ENCODE data around the gene TAF4. TPM values are rescaled to one million over a fixed set of nuclear protein-coding genes. Genes with fewer than 3 reads are reported as not detected.

Gene TAF4
- total and polyA plus RNA-seq, 2 donors (not counting 3 experiments of a cell fraction or from before 2014, with no cell fraction given): 6.1 to 19.5 TPM

DNA sequence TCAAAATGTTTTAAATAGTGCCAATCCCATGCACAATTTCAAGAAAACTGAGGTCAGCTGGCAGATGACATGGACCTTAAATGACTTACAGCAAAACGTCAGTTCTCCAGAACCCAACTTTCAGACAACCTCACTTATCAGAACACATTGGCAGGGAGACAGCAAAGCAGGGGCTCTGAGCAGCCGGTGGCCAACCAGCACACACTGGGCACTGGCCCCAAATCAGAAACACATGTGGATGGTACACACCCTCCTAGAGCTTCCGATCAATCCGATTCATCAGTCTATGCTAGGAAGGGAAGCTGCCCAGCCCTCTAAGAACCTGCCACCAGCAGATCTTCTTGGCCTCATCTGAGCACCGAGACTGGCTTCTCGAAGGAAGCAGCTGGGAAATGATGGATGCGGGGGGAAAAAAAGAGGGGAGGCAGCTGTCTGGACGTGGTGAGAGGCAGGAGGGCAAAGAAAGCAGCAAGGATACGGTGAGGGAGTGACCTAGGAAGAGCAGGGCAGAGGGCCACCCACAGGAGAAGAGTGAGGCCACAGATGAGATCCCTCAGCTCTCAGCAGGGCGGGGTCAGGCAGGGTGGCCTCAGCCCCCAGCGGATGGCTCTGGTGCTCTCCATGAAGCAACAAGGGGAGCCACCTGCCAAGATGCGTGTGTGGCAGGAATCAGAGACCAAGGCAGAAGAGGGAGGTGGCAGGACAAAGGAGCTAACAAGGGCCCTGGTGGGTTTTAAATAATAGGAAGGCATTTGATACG, 32.9 kb downstream of the TAF4 start:
- Histone ChIP-seq H4K20me1 (replicated peaks; ENCODE audit: control insufficient read depth, extremely low read depth, insufficient read depth, low read length) (peaks cover 2% of the 10 kb centered on the region), H2AFZ (ENCODE audit: low read depth, low read length) (no peak overlapping the region), H3K79me2 (ENCODE audit: control insufficient read depth, insufficient read depth, low read length) (peaks cover 53% of the 10 kb centered on the region)

More for the DNA sequence above, 32.9 kb downstream of the TAF4 start:
- DNase-seq (ENCODE audit: low read depth, low spot score) (no peak), FAIRE-seq (no peak)
- H3K9ac ChIP-seq (replicated peaks; ENCODE audit: extremely low read depth, insufficient read depth, low read length): no peak overlapping the region
- no peaks in the 10 kb centered on the region for H3K9me3 ChIP-seq (replicated peaks; ENCODE audit: control insufficient read depth, insufficient read depth, low read length)
- intact Hi-C loops (cut with micrococcal nuclease) (no loop called here), dilution Hi-C loops (cut with MboI; ENCODE audit: extremely low pct_ligation_motif_present, low sequenced_read_pairs) (no loop called here)
- H3K9me1 ChIP-seq (replicated peaks; ENCODE audit: control insufficient read depth, extremely low read depth, insufficient read depth, low read length): no peaks in the 10 kb centered on the region
- H3K4me2 ChIP-seq (ENCODE audit: insufficient read depth, low read length): no peak overlapping the region
- ChIA-PET CTCF (interaction anchor here (0.8 to 1.4 kb wide), 2 partner anchors 15 to 22 kb away, joined by 3 to 4 read pairs; no protein-coding TSS in a partner anchor), POLR2A (no interaction called here)
- no peak for TF ChIP-seq GATA2 (IDR thresholded peaks at IDR 0.05; ENCODE audit: insufficient read depth, insufficient read length, low read depth, low read length)
- TF ChIP-seq, protein P1, sequence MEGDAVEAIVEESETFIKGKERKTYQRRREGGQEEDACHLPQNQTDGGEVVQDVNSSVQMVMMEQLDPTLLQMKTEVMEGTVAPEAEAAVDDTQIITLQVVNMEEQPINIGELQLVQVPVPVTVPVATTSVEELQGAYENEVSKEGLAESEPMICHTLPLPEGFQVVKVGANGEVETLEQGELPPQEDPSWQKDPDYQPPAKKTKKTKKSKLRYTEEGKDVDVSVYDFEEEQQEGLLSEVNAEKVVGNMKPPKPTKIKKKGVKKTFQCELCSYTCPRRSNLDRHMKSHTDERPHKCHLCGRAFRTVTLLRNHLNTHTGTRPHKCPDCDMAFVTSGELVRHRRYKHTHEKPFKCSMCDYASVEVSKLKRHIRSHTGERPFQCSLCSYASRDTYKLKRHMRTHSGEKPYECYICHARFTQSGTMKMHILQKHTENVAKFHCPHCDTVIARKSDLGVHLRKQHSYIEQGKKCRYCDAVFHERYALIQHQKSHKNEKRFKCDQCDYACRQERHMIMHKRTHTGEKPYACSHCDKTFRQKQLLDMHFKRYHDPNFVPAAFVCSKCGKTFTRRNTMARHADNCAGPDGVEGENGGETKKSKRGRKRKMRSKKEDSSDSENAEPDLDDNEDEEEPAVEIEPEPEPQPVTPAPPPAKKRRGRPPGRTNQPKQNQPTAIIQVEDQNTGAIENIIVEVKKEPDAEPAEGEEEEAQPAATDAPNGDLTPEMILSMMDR (IDR thresholded peaks at IDR 0.05; ENCODE audit: extremely low read depth in 1 of 2, insufficient read depth in 1 of 2, low read depth in 1 of 2, low read length in 2 of 2): no peak
- TF ChIP-seq POLR2A (IDR thresholded peaks at IDR 0.05; ENCODE audit: low read depth, low read length): no peak
- no peak for TF ChIP-seq POLR2AphosphoS5 (IDR thresholded peaks at IDR 0.05; ENCODE audit: insufficient read depth, low read depth, low read length)
- TF ChIP-seq, protein P2, sequence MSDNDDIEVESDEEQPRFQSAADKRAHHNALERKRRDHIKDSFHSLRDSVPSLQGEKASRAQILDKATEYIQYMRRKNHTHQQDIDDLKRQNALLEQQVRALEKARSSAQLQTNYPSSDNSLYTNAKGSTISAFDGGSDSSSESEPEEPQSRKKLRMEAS (IDR thresholded peaks at IDR 0.05; ENCODE audit: insufficient read depth, insufficient read length): no peak
- TF ChIP-seq MYC (IDR thresholded peaks at IDR 0.05; ENCODE audit: low read depth, low read length): no peak
- TF ChIP-seq JUN (IDR thresholded peaks at IDR 0.05; ENCODE audit: borderline replicate concordance, insufficient read depth, insufficient read length, low read depth): no peak
- TF ChIP-seq FOS (IDR thresholded peaks at IDR 0.05; ENCODE audit: borderline replicate concordance, insufficient read depth, low read length): no peak
- TF ChIP-seq EZH2 (IDR thresholded peaks at IDR 0.05; ENCODE audit: borderline replicate concordance, low read depth, low read length, severe bottlenecking): no peak
- H3K27me3 ChIP-seq (ENCODE audit: control insufficient read depth in 2 of 2, insufficient read depth in 2 of 2, low read length in 2 of 2): no peaks in the 10 kb centered on the region
- H3K27ac ChIP-seq (ENCODE audit: insufficient read depth, low read depth, low read length): no peak overlapping the region
- no peaks in the 10 kb centered on the region for H3K36me3 ChIP-seq (ENCODE audit: control insufficient read depth in 2 of 2, extremely low read depth in 1 of 2, insufficient read depth in 2 of 2, low read length in 2 of 2)
- no peaks in the 10 kb centered on the region for H3K4me1 ChIP-seq (ENCODE audit: control insufficient read depth, extremely low read depth, insufficient read depth, low read length)
- H3K4me3 ChIP-seq (replicated peaks in 1 of 3; ENCODE audit: insufficient read depth in 1 of 3, low read depth in 1 of 3, low read length in 3 of 3): no peak overlapping the region
- BruUV-seq (replicated peaks): no TSS peak

All from endothelial cell of umbilical vein (primary cell).